ENCODE measurements around the gene AMN1. TPM values are rescaled to one million over a fixed set of nuclear protein-coding genes. Genes with fewer than 3 reads are reported as not detected.
"Not testable (repeated sequence)": the region's sequence is repeated elsewhere in the genome, so short reads cannot be mapped to it uniquely, and the experiment has no call there.

Gene AMN1
- total RNA-seq, 1 experiment from 2014 or later: 9.6 TPM

DNA sequence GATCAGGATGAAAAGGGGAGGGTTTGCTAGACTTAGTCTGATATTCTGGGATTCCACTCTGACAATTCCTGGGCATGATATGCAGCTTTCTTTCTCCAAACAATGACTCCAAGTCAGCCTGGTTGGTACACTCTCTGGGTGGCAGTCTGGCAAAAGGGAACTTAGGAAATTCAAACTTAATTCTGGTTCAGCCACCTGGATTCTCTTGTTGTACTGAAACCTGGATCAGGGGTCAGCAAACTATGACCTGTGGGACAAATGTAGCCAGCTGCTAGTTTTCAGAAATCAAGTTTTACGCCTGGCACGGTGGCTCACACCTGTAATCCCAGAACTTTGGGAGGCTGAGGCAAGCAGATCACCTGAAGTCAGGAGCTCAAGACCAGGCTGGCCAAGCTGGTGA, 6.2 kb downstream of the AMN1 start:
- Histone ChIP-seq H3K4me2 (ENCODE audit: insufficient read depth, insufficient read length, low read length) (no peak overlapping the region), H3K4ac (ENCODE audit: low read depth, low read length) (no peak overlapping the region), H3K4me1 (ENCODE audit: insufficient read depth, low read length) (peaks cover 3% of the 10 kb centered on the region; the same call in 1 of the 2 replicates), H4K20me1 (ENCODE audit: control insufficient read depth, insufficient read depth, insufficient read length) (no peaks in the 10 kb centered on the region), H2AFZ (ENCODE audit: low read length) (no peak overlapping the region), H2BK12ac (ENCODE audit: insufficient read length, low read depth, low read length) (no peak overlapping the region), H4K8ac (replicated peaks; ENCODE audit: insufficient read length, low read depth, low read length) (no peak overlapping the region), H2BK5ac (ENCODE audit: insufficient read length, low read length) (no peak overlapping the region), H2BK20ac (ENCODE audit: low read depth, low read length, poor library complexity, severe bottlenecking) (no peak overlapping the region), H4K5ac (ENCODE audit: insufficient read length, low read depth, low read length) (no peak overlapping the region), H3K14ac (ENCODE audit: insufficient read depth, low read length) (no peak overlapping the region), H3K79me2 (ENCODE audit: insufficient read depth, low read length) (no peaks in the 10 kb centered on the region), H3K9me3 (ENCODE audit: control insufficient read depth, low read depth, low read length) (no peaks in the 10 kb centered on the region), H3K27ac (ENCODE audit: insufficient read length, low read depth, low read length) (no peak overlapping the region), H3K23me2 (ENCODE audit: insufficient read length, low read depth, low read length, poor library complexity, severe bottlenecking) (no peaks in the 10 kb centered on the region), H3K56ac (ENCODE audit: insufficient read length, low read depth, low read length) (no peak overlapping the region), H4K91ac (ENCODE audit: insufficient read length, low read depth, low read length) (no peak overlapping the region), H3K79me1 (ENCODE audit: insufficient read depth, low read depth, low read length, poor library complexity, severe bottlenecking) (no peaks in the 10 kb centered on the region), H3K9ac (ENCODE audit: extremely low read depth, insufficient read length, low read length) (no peak overlapping the region), H2AK5ac (ENCODE audit: insufficient read length, low read length) (no peak overlapping the region), H3K27me3 (ENCODE audit: insufficient read depth, low read length) (no peaks in the 10 kb centered on the region), H3K18ac (ENCODE audit: insufficient read length, low read depth, low read length) (no peak overlapping the region), H2BK15ac (ENCODE audit: low read depth, low read length) (no peak overlapping the region), H3K23ac (ENCODE audit: insufficient read length, low read depth, low read length) (no peak overlapping the region), H3T11ph (ENCODE audit: low read length) (no peak overlapping the region), H2BK120ac (ENCODE audit: low read depth, low read length, poor library complexity, severe bottlenecking) (no peak overlapping the region)
- Mint-ChIP-seq H3K27me3 (ENCODE audit: low read depth) (no peaks in the 10 kb centered on the region), H3K36me3 (ENCODE audit: insufficient read depth in 1 of 3, low read depth in 3 of 3) (peaks cover 10 to 16% (median 11%) of the 10 kb centered on the region in 3 experiments), H3K27ac (no peak overlapping the region; a peak in 1 of 7 replicates), H3K4me3 (no peak overlapping the region), H3K9me3 (peaks cover 0 to 5% of the 10 kb centered on the region in 2 experiments; a peak in 1 of 5 replicates), H3K4me1 (peaks cover 26 to 31% of the 10 kb centered on the region in 2 experiments)
- DNase-seq: no peak
- TF ChIP-seq, protein P1, sequence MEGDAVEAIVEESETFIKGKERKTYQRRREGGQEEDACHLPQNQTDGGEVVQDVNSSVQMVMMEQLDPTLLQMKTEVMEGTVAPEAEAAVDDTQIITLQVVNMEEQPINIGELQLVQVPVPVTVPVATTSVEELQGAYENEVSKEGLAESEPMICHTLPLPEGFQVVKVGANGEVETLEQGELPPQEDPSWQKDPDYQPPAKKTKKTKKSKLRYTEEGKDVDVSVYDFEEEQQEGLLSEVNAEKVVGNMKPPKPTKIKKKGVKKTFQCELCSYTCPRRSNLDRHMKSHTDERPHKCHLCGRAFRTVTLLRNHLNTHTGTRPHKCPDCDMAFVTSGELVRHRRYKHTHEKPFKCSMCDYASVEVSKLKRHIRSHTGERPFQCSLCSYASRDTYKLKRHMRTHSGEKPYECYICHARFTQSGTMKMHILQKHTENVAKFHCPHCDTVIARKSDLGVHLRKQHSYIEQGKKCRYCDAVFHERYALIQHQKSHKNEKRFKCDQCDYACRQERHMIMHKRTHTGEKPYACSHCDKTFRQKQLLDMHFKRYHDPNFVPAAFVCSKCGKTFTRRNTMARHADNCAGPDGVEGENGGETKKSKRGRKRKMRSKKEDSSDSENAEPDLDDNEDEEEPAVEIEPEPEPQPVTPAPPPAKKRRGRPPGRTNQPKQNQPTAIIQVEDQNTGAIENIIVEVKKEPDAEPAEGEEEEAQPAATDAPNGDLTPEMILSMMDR (conservative IDR thresholded peaks at IDR 0.05): no peak
- WGBS (ENCODE audit: extremely low coverage, insufficient read length, low lambda C conversion rate): no CpG with 5 or more reads among the region's 2 CpGs

DNA sequence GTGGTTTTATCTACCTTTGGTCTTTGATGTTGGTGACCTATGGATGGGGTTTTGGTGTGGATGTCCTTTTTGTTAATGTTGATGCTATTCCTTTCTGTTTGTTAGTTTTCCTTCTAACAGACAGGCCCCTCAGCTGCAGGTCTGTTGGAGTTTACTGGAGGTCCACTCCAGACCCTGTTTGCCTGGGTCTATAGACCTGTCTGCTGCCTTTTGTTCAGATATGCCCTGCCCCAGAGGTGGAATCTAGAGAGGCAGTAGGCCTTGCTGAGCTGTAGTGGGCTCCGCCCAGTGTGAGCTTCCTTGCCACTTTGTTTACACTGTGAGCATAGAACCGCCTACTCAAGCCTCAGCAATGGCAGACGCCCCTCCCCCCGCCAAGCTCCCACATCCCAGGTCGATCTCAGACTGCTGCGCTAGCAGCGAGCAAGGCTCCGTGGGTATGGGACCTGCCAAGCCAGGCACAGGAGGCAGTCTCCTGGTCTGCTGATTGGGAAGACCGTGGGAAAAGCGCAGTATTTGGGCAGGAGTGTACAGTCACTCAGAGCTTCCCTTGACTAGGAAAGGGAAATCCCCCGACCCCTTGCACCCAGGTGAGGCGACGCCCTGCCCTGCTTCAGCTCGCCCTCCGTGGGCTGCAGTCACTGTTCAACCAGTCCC, 10.2 kb downstream of the AMN1 start:
- Mint-ChIP-seq H3K4me3 (0 out of 5 replicates have a peak overlapping the region, but pooled peaks of 1 of the 2 experiments have one; percentile 6), H3K4me1 (peaks cover 22 to 24% of the 10 kb centered on the region in 2 experiments), H3K27ac (peak overlapping the region in 1 of 3 experiments; percentile 84; a peak in 3 of 7 replicates), H3K36me3 (ENCODE audit: insufficient read depth in 1 of 3, low read depth in 3 of 3) (peaks cover 13 to 20% (median 20%) of the 10 kb centered on the region in 3 experiments)
- not testable (repeated sequence) for H2BK12ac ChIP-seq (ENCODE audit: insufficient read length, low read depth, low read length); H4K91ac ChIP-seq (ENCODE audit: insufficient read length, low read depth, low read length); H3K4me1 ChIP-seq (ENCODE audit: insufficient read depth, low read length); H3K56ac ChIP-seq (ENCODE audit: insufficient read length, low read depth, low read length); H3K14ac ChIP-seq (ENCODE audit: insufficient read depth, low read length); H3K9me3 ChIP-seq (ENCODE audit: control insufficient read depth, low read depth, low read length); H4K8ac ChIP-seq (replicated peaks; ENCODE audit: insufficient read length, low read depth, low read length); H3K4me2 ChIP-seq (ENCODE audit: insufficient read depth, insufficient read length, low read length); H3K23ac ChIP-seq (ENCODE audit: insufficient read length, low read depth, low read length); H2AFZ ChIP-seq (ENCODE audit: low read length); H2BK5ac ChIP-seq (ENCODE audit: insufficient read length, low read length); H4K5ac ChIP-seq (ENCODE audit: insufficient read length, low read depth, low read length); H2AK5ac ChIP-seq (ENCODE audit: insufficient read length, low read length); H3K23me2 ChIP-seq (ENCODE audit: insufficient read length, low read depth, low read length, poor library complexity, severe bottlenecking); H3K79me2 ChIP-seq (ENCODE audit: insufficient read depth, low read length); H3K79me1 ChIP-seq (ENCODE audit: insufficient read depth, low read depth, low read length, poor library complexity, severe bottlenecking); H3K27me3 ChIP-seq (ENCODE audit: insufficient read depth, low read length); H3K27me3 Mint-ChIP-seq (ENCODE audit: low read depth); H4K20me1 ChIP-seq (ENCODE audit: control insufficient read depth, insufficient read depth, insufficient read length); H2BK15ac ChIP-seq (ENCODE audit: low read depth, low read length); H2BK120ac ChIP-seq (ENCODE audit: low read depth, low read length, poor library complexity, severe bottlenecking); H3K27ac ChIP-seq (ENCODE audit: insufficient read length, low read depth, low read length); H3T11ph ChIP-seq (ENCODE audit: low read length); H3K9me3 Mint-ChIP-seq; H2BK20ac ChIP-seq (ENCODE audit: low read depth, low read length, poor library complexity, severe bottlenecking); H3K9ac ChIP-seq (ENCODE audit: extremely low read depth, insufficient read length, low read length); H3K4ac ChIP-seq (ENCODE audit: low read depth, low read length)
- no CpG with 5 or more reads among the region's 15 CpGs for WGBS (ENCODE audit: extremely low coverage, insufficient read length, low lambda C conversion rate)
- H3K18ac ChIP-seq (ENCODE audit: insufficient read length, low read depth, low read length): peak overlapping the region; percentile 29
- DNase-seq: peak; percentile 90

Measured in H9 (cell line).